ENCODE data around the gene PPP1R3F.
"Not testable (repeated sequence)": the region's sequence is repeated elsewhere in the genome, so short reads cannot be mapped to it uniquely, and the experiment has no call there.

DNA sequence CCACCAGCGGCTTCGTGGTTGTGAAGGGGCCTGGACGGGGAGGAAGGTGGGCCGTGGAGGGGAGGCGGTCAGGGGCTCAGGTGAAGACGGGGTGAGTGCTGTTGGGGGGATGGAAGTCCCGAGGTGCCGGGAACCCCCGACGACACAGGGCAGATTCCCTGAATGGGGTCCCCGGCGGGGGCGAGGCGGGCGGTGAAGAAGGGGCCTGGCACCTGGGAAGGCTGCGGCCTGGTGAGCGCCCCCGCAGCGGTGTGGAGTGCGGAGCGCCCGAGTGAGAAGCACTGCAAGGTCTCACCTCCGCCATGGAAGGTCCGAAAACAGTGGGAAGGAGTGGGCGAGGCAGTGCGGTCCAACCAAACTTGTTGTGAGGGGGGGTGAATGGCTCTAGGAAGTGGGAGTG is 62.2 kb downstream of the PPP1R3F start:
- TF ChIP-seq, protein P1, sequence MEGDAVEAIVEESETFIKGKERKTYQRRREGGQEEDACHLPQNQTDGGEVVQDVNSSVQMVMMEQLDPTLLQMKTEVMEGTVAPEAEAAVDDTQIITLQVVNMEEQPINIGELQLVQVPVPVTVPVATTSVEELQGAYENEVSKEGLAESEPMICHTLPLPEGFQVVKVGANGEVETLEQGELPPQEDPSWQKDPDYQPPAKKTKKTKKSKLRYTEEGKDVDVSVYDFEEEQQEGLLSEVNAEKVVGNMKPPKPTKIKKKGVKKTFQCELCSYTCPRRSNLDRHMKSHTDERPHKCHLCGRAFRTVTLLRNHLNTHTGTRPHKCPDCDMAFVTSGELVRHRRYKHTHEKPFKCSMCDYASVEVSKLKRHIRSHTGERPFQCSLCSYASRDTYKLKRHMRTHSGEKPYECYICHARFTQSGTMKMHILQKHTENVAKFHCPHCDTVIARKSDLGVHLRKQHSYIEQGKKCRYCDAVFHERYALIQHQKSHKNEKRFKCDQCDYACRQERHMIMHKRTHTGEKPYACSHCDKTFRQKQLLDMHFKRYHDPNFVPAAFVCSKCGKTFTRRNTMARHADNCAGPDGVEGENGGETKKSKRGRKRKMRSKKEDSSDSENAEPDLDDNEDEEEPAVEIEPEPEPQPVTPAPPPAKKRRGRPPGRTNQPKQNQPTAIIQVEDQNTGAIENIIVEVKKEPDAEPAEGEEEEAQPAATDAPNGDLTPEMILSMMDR (IDR thresholded peaks at IDR 0.05; ENCODE audit: low read depth, low read length): not testable (repeated sequence)
- TF ChIP-seq EZH2phosphoT487 (IDR thresholded peaks at IDR 0.05; ENCODE audit: low read depth): not testable (repeated sequence)
